Globus pallidus (tissue), 1 donor: ENCODE data around the gene MYO3A.
"Not testable (repeated sequence)": the region's sequence is repeated elsewhere in the genome, so short reads cannot be mapped to it uniquely, and the experiment has no call there.

ENCODE experiments used
- DNase-seq: peaks from one replicate; pipeline ENCODE4 v3.0.0-alpha.2; 2015; ENCODE audit warnings: low spot score

MYO3A gene

DNA sequence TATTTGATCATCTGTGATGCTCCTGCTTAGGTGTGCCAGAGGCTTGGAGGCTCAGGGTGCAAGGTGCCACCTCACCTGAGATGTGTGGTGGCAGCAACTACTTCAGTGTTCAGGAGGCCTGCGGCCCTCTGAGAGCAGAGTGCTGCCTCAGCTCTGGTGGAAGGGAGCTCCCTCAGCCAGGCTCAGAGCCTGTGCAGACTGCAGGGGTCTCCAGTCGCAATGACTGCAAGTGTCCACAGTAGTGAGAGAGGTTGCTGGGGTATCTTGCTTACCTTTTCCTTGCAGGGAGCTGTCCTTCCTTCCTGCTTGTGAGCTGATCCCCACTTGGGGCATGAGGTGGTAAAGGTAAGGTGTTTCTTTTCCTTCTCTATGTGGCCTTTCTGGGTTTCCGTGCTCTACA lies 151.5 kb downstream of the MYO3A start:
- DNase-seq, result no peak

GRCh38 chr10:26087666-26088065 lies 153.6 kb downstream of the MYO3A start:
- no peak for DNase-seq

DNA sequence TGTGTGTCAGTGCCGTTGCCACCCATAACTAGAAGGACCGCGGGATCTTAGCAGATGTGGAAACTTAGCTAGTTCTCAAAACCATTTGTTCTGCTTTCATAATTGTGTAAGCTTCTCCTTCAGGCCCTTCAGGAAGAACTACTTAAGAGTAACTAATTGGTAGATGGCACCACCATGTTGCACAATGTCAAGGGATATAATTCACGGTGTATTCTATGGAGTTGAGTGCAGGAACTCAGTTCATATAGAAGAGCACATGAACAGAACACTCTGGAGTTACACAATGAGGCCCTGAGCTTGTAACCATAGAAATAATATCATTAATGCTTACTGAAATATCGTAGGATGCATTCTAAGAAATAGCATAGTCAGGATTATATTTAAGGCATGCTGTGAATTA lies 156.0 kb downstream of the MYO3A start:
- DNase-seq, result no peak

GRCh38 chr10:26090762-26091161 lies 156.7 kb downstream of the MYO3A start:
- DNase-seq, result no peak

DNA sequence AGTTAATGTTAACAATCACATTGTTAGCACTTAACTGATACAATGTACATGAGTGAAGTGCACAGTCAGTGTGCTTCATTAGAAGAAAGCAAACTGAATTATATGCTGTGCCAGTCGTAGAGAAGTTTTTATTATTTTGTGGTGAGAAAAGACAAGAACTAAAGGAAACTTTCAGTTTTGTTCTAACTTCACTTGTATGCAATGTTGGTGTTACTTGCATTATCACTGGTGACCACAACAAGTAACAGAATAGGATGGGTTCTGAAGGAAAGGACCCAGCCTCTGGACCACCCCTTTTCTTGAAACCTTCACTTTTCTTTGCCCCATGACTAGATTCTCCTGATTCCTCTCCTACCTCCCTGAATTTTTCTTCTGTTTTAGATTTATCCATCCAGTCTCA lies 159.2 kb downstream of the MYO3A start:
- no peak for DNase-seq

- DNase-seq, result no peak
Observed at GRCh38 chr10:26095781-26096180, 161.8 kb downstream of the MYO3A start.

GRCh38 chr10:26097549-26097948 lies 163.5 kb downstream of the MYO3A start:
- not testable (repeated sequence) for DNase-seq

GRCh38 chr10:26112532-26112931 lies 178.5 kb downstream of the MYO3A start:
- no peak for DNase-seq

DNA sequence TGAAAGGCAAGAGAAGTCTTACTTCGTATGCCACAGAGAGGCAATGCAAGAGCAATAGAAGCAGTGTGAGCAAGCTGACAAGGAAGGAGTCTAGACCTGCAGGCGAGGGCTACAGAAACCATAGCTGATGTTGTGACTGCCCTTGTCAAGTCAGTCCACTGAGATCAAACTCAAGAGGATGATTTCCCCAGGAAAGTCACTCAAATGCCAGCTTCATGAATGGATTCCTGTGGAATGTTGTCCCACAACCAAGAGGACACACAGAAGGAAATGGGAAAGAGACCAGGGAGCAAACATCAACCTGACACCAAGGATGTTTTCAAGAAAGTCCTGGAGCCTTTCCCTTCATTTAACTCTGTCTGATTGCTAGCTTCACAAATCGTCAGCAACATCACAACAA lies 204.6 kb downstream of the MYO3A start:
- DNase-seq, result no peak

GRCh38 chr10:26156019-26156418 lies 222.0 kb downstream of the MYO3A start:
- no peak for DNase-seq

DNA sequence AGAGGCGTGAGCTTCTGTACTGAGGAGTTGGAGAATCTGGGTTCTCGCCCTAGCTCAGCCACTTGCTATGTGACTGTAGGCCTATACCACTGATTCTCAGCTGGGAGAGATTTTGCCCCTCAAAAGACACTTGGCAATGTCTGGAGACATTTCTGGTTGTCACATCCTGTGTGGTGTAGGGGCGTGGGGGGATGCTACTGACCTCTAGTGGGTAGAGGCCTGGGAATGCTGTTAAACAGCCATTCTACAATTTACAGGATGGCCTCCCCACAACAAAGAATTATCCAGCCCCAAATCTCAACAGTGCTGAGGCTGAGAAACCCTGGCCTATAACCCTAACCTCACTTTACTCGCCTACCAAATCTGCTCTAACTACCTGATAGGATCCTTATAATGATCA lies 223.7 kb downstream of the MYO3A start:
- DNase-seq, result no peak

- no peak for DNase-seq
Observed at GRCh38 chr10:26169466-26169865, 235.4 kb downstream of the MYO3A start.

- DNase-seq, result no peak
Observed at GRCh38 chr10:26172131-26172530, 238.1 kb downstream of the MYO3A start.

DNA sequence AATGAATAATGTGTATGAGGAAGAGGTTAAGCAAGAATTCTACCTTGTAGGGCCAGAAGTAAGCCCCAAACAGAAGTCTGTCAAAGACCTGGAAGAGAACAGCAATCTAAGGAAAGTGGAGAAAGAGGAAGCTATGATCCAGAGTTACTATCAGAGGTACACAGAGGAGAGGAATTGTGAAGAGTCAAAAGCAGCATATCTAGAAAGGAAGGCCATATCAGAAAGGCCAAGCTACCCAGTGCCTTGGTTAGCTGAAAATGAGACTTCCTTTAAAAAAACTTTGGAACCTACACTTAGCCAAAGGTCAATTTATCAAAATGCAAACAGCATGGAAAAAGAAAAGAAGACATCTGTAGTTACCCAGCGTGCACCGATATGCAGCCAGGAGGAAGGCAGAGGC lies 239.8 kb downstream of the MYO3A start:
- DNase-seq, result no peak

DNA sequence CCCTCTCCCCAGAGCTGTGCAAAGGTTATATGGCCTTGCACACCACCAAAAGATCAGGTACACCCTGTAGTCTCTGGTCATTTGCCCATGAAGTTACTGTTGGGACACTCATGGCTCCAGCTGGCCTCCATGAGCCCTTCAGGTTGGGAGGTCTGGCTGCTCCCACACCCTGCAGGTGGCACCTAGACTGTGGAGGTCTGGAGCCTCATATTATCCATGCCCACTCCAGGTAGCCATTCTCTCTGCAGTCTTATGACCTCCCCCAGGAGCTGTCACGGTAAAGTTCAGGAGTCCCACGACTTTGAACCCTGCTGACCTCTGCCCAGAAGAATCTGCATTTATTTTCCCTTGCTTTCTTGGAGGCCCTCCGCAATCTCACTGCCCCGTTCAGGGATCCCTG lies 243.3 kb downstream of the MYO3A start:
- DNase-seq, result no peak

DNA sequence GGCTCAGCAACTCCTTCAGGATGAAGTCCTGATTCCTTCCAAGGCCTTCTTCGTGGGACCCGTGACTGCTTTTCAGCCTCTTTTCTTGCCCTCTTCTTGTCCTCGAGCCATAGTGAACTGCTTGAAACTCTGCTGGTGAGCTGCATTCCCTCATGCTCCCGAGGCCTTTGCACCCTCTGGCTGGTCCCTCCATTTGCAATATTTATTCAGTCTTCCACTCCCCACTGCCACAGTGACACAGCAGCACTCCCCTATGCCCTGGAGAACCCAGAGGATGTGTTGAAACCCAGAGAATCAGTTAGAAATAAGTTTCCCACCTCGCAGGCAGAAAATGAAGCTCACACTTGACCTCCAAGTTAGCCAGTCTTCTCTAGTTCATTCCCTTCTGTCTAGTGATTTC lies 260.2 kb downstream of the MYO3A start:
- DNase-seq, result no peak

DNA sequence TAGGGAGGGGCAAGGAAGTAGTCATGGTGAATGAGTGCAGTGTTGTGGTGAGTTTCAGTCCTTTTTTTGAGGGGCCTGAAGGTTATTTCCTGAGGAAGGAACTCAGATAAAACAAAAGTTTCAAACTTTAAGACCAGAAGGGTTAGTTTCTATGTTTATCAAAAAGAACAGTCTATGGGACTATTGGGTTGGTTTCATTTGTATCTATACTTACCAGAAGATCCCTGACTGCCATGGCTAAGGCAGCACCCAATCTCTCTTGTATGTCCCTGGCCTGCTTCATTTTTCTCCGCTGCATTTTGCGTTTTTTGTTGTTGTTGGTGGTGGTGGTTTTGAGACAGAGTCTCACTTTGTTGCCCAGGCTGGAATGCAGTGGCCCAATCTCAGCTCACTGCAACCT lies 263.2 kb downstream of the MYO3A start:
- DNase-seq, result no peak

GRCh38 chr10:26198119-26198518 lies 264.1 kb downstream of the MYO3A start:
- no peak for DNase-seq

DNA sequence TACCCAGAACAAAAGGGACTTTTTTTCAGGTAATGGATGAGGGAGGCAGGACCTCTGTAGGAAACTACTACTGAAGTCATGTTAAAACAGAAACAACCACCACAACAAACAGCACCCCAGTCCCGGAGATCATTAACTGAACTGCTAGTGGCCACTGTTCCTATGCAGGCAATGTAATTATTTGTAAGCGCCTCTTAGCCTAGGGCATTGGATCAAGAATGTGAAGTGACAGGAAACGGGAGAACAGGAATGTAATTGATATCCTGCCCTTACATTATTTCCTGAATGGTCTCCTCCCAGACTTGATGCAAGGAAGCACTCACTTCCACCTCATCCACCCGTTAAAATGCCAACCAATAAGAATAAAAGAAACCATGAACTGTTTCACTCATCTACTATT lies 265.8 kb downstream of the MYO3A start:
- no peak for DNase-seq

DNA sequence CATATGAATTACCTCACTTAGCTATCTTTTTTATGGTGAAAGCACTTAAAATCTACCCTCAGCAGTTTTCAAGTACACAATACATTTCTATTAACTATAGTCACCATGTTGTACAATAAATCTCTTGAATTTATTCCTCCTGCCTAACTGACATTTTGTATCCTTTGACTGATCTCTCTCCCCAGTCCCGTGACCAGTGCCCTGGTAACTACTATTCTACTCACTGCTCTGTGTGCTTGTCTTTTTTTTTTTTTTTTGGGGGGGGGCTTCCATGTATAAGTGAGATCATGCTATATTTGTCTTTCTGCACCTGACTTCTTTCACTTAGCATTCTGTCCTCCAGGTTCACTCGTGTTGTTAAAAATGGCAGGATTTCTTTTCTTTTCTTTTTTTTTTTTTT lies 271.2 kb downstream of the MYO3A start:
- no peak for DNase-seq

GRCh38 chr10:26211781-26212444 lies 277.9 kb downstream of the MYO3A start:
- DNase-seq, result no peak

DNA sequence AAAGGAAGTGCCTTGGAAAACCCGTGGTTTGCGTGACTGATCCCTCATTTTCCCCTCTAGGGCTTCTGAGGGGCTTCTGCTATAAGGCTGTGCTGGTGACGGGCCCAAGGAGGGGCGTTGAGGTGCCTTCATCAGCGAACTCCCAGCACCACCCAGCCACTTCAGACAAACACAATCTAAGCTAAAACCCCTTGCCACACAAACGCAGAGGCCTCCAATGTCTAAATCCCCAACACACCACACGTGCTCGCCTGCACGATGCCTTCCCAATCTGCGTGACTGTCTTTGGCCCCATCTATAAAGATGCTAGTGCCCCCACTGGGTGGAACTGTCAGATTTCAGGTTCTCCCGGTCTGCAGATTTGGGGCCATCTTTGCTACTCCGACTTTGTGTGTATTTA lies 278.5 kb downstream of the MYO3A start:
- no peak for DNase-seq

DNA sequence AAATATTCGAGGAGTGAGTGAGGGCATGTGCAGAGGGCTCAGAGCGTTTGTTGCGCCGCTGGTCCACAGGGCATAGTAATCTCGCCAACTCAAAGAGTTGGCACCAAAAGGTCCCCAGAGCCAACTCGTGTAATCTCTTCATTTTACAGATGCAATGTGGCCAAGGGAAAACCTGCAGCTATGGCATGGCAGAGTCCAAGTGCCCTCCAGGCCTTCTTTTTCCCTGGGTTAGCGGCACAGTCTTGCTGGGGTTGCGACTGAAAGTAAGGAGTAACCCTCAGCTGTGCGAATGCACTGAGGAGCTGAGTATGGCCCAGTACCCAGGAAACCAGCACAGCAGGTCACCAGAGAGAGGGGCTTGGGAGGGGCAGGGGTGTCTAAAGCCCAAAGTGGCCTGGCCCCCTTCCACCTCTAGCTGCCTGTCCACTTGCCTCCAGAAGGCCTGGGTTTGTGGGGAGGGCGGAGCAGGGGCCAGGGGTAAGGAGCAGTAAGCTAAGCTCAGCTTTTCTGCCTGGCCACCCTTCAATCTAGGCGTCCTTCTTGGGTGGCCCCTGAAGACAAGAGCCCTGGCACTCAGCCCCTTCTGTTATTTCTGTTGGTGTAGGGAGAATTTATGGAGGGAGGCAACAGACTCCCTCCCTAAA lies 279.2 kb downstream of the MYO3A start:
- no peak for DNase-seq

GRCh38 chr10:26214004-26214403 lies 280.0 kb downstream of the MYO3A start:
- DNase-seq, result no peak
